K562 (cell line): ENCODE data around the gene TANC1. TPM values are rescaled to one million over a fixed set of nuclear protein-coding genes. Genes with fewer than 3 reads are reported as not detected.

ENCODE experiments used
- CBFA2T2 ChIP-seq: fragments of 450-650 bp; conservative IDR thresholded peaks from 2 replicates; pipeline ENCODE4 v1.6.1; 2017; ENCODE audit warnings: mild to moderate bottlenecking
- DACH1 ChIP-seq: fragments of 450-650 bp; IDR thresholded peaks from 2 replicates; pipeline ENCODE4 v1.6.1; 2018; ENCODE audit not compliant: partially characterized antibody
- ELF1 ChIP-seq: fragments of 200-800 bp; sonication (Bioruptor generic); IDR thresholded peaks from 2 replicates; pipeline ENCODE4 v1.6.1; 2016; ENCODE audit warnings: missing genetic modification characterization, missing compliant biosample characterization
- ETV1 ChIP-seq: fragments of 450-650 bp; conservative IDR thresholded peaks from 2 replicates; pipeline ENCODE4 v1.6.1; 2016; ENCODE audit warnings: missing genetic modification characterization, control low read depth, low read depth, missing compliant biosample characterization
- FOXK2 ChIP-seq, 2 experiments: fragments of 450-650 bp; IDR thresholded peaks in 1 of 2; conservative IDR thresholded peaks in 1 of 2; 2 replicates each; pipeline ENCODE4 v1.6.1; 2016; ENCODE audit warnings: low read depth in 2 of 2, mild to moderate bottlenecking in 1 of 2
- GABPA ChIP-seq: fragments of 200-800 bp; sonication (Bioruptor generic); conservative IDR thresholded peaks from 2 replicates; pipeline ENCODE4 v1.6.1; 2016; ENCODE audit warnings: low read depth, missing genetic modification characterization, missing compliant biosample characterization
- GTF2A2 ChIP-seq: IDR thresholded peaks from 2 replicates; pipeline ENCODE4 v1.6.1; 2016; ENCODE audit warnings: mild to moderate bottlenecking, missing genetic modification characterization, missing compliant biosample characterization
- MTA3 ChIP-seq: fragments of 450-650 bp; formaldehyde crosslinking; IDR thresholded peaks from 2 replicates; pipeline ENCODE4 v1.6.1; 2017; ENCODE audit warnings: mild to moderate bottlenecking, borderline replicate concordance
- NFRKB ChIP-seq: fragments of 450-650 bp; IDR thresholded peaks from 2 replicates; pipeline ENCODE4 v1.6.1; 2016; ENCODE audit warnings: low read depth
- NR2C2 ChIP-seq, 2 experiments: fragments of 200-800 bp in 1 of 2; sonication (Bioruptor generic) in 1 of 2; sonication (generic) in 1 of 2; formaldehyde crosslinking in 1 of 2; IDR thresholded peaks; 2 replicates each; pipeline versions ENCODE4 v1.6.1 to v1.8.0; 2016 to 2022; ENCODE audit warnings: mild to moderate bottlenecking in 1 of 2, missing compliant biosample characterization in 1 of 2, missing genetic modification characterization in 1 of 2, missing genetic modification reagents in 1 of 2
- RERE ChIP-seq: sonication (generic); formaldehyde crosslinking; IDR thresholded peaks from 2 replicates; pipeline ENCODE4 v1.8.0; 2023; ENCODE audit warnings: missing genetic modification reagents, mild to moderate bottlenecking, borderline replicate concordance
- SIN3A ChIP-seq, 2 experiments: fragments of 150-350 bp in 1 of 2; IDR thresholded peaks; 2 replicates each; pipeline ENCODE4 v1.6.1; 2011 to 2016; ENCODE audit warnings: borderline replicate concordance in 2 of 2, low read depth in 2 of 2, low read length in 2 of 2, mild to moderate bottlenecking in 2 of 2, moderate library complexity in 2 of 2; ENCODE audit not compliant: control insufficient read depth in 1 of 2
- ZBTB33 ChIP-seq: sonication (generic); formaldehyde crosslinking; IDR thresholded peaks from 2 replicates; pipeline ENCODE4 v1.8.1; 2023; ENCODE audit warnings: mild to moderate bottlenecking, missing genetic modification reagents
- ZBTB9 ChIP-seq: fragments of 450-650 bp; formaldehyde crosslinking; IDR thresholded peaks from 2 replicates; pipeline ENCODE4 v1.4.0; 2020; ENCODE audit warnings: mild to moderate bottlenecking, moderate library complexity
- ZNF3 ChIP-seq: fragments of 250-450 bp; sonication (Bioruptor Pico); IDR thresholded peaks from 2 replicates; pipeline ENCODE4 v1.5.0; 2021; ENCODE audit warnings: mild to moderate bottlenecking, moderate library complexity
- ZNF384 ChIP-seq: IDR thresholded peaks from 2 replicates; pipeline ENCODE4 v1.6.1; 2012; ENCODE audit warnings: low read depth, low read length, improper control_type of control experiment
- ZNF740 ChIP-seq, 3 experiments: fragments of 200-800 bp in 1 of 3; sonication (Bioruptor generic) in 1 of 3; sonication (generic) in 1 of 3; formaldehyde crosslinking in 1 of 3; IDR thresholded peaks; 2 replicates each; pipeline versions ENCODE4 v1.6.1 to v1.8.0; 2016 to 2022; ENCODE audit warnings: mild to moderate bottlenecking in 2 of 3, missing compliant biosample characterization in 2 of 3, missing genetic modification characterization in 2 of 3, missing genetic modification reagents in 1 of 3
- polyA plus RNA-seq, 8 experiments: library from polyadenylated mRNA; depleted of rRNA in 4 of 8; stranded (reverse) in 5 of 8; unstranded in 3 of 8; fragments of >200 nt; fragmentation: Nextera tagmentation in 2 of 8; fragmentation: Illumina TruSeq in 1 of 8; extraction: Ambion mirVana in 2 of 8; extraction: Trizol in 1 of 8; gene quantifications; 2 replicates each; pipeline versions ENCODE4 v1.2.1 to v1.2.3, GENCODE V29; 2011 to 2014; ENCODE audit warnings: inconsistent platforms in 1 of 8, missing spikeins in 1 of 8
- total RNA-seq, 7 experiments: library from RNA; depleted of rRNA in 6 of 7; stranded (reverse); fragments of >200 nt in 6 of 7; fragmentation: Illumina TruSeq in 2 of 7; extraction: Trizol in 2 of 7; gene quantifications; 2 replicates each; pipeline versions ENCODE4 v1.2.1 to v1.2.3, GENCODE V29; 2011 to 2021; ENCODE audit warnings: low replicate concordance in 1 of 7

The TANC1 gene
- total and polyA plus RNA-seq, 9 of the 15 experiments (the other 6 are each of a cell fraction or from before 2014, with no cell fraction given), result under 0.01 to 0.20 (median 0.07) TPM; not detected in 1

- TF ChIP-seq GABPA (tag) (0 out of 2 replicates have a peak, but pooled peaks have one; percentile 26), SIN3A (IDR thresholded peaks at IDR 0.05; ENCODE audit: borderline replicate concordance in 2 of 2, control insufficient read depth in 1 of 2, low read depth in 2 of 2, low read length in 2 of 2) (no peak), ZNF740 (CRISPR knock-in tag; IDR thresholded peaks at IDR 0.05) (no peak), ZNF740 (tag; IDR thresholded peaks at IDR 0.05) (no peak), ZNF3 (CRISPR knock-in tag) (no peak), FOXK2 (conservative IDR thresholded peaks at IDR 0.05 in 1 of 2, IDR thresholded peaks at IDR 0.05 in 1 of 2; ENCODE audit: low read depth in 2 of 2) (peak; percentile 22 to 68; a peak in 1 of 4 replicates), CBFA2T2 (no peak), ETV1 (tag) (peak; percentile 58; the same call in 1 of the 2 replicates), ELF1 (0 out of 2 replicates have a peak, but pooled peaks have one; percentile 43), NR2C2 (CRISPR knock-in tag; IDR thresholded peaks at IDR 0.05) (no peak), NR2C2 (tag; IDR thresholded peaks at IDR 0.05) (peak; percentile 39; the same call in 1 of the 2 replicates), DACH1 (no peak), NFRKB (peak; percentile 68; the same call in 1 of the 2 replicates), ZBTB9 (CRISPR knock-in tag) (no peak), RERE (CRISPR knock-in tag) (no peak), ZNF384 (peak; percentile 83), ZBTB33 (CRISPR knock-in tag) (no peak), MTA3 (0 out of 2 replicates have a peak, but pooled peaks have one; percentile 21), GTF2A2 (tag) (no peak)
Observed at GRCh38 chr2:159124441-159124911, 156.0 kb downstream of the TANC1 start (continued).
